ENCODE measurements around the gene LHX2.

GRCh38 chr9:124000784-124001457, 10.6 kb upstream of the LHX2 start:
- peak; percentile 97 for TF ChIP-seq EZH2 (IDR thresholded peaks at IDR 0.05; ENCODE audit: borderline replicate concordance)
- TF ChIP-seq, protein P1, sequence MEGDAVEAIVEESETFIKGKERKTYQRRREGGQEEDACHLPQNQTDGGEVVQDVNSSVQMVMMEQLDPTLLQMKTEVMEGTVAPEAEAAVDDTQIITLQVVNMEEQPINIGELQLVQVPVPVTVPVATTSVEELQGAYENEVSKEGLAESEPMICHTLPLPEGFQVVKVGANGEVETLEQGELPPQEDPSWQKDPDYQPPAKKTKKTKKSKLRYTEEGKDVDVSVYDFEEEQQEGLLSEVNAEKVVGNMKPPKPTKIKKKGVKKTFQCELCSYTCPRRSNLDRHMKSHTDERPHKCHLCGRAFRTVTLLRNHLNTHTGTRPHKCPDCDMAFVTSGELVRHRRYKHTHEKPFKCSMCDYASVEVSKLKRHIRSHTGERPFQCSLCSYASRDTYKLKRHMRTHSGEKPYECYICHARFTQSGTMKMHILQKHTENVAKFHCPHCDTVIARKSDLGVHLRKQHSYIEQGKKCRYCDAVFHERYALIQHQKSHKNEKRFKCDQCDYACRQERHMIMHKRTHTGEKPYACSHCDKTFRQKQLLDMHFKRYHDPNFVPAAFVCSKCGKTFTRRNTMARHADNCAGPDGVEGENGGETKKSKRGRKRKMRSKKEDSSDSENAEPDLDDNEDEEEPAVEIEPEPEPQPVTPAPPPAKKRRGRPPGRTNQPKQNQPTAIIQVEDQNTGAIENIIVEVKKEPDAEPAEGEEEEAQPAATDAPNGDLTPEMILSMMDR (IDR thresholded peaks at IDR 0.05; ENCODE audit: poor library complexity): no peak
